Measurements from ENCODE around the gene KCNIP1. TPM values are rescaled to one million over a fixed set of nuclear protein-coding genes. Genes with fewer than 3 reads are reported as not detected.

KCNIP1 gene
- total RNA-seq, 4 donors from 2014 or later = 0.94 to 1.6 (median 1.1) TPM; not detected in 1

GRCh38 chr5:170736966-170737365 is 233.1 kb downstream of the KCNIP1 start:
- Histone ChIP-seq H3K27ac (no peak overlapping the region), H3K36me3 (no peaks in the 10 kb centered on the region), H3K4me3 (no peak overlapping the region), H3K27me3 (peaks cover 5% of the 10 kb centered on the region), H3K9me3 (peaks cover 0 to 27% (median 0%) of the 10 kb centered on the region in 3 donors), H3K4me1 (no peaks in the 10 kb centered on the region)
- ATAC-seq = no peak
- WGBS, 2 donors (ENCODE audit: low coverage in 1 of 2) = 25 to 71% methylated on average over 2 to 3 of the region's 3 CpGs
- TF ChIP-seq EP300 (IDR thresholded peaks at IDR 0.05) (no peak), POLR2AphosphoS5 (IDR thresholded peaks at IDR 0.05) (no peak), POLR2A (IDR thresholded peaks at IDR 0.05) (no peak), CTCF (IDR thresholded peaks at IDR 0.05) (no peak)

GRCh38 chr5:170737591-170737990 is 233.8 kb downstream of the KCNIP1 start:
- no peak for TF ChIP-seq EP300 (IDR thresholded peaks at IDR 0.05)
- no peak for TF ChIP-seq CTCF (IDR thresholded peaks at IDR 0.05)
- TF ChIP-seq POLR2AphosphoS5 (IDR thresholded peaks at IDR 0.05) = no peak
- TF ChIP-seq POLR2A (IDR thresholded peaks at IDR 0.05) = no peak
- no peaks in the 10 kb centered on the region for H3K4me1 ChIP-seq
- peaks cover 5% of the 10 kb centered on the region for H3K27me3 ChIP-seq
- ATAC-seq = no peak
- no peak overlapping the region for H3K4me3 ChIP-seq
- peaks cover 0 to 27% (median 0%) of the 10 kb centered on the region in 3 donors for H3K9me3 ChIP-seq
- H3K36me3 ChIP-seq = no peaks in the 10 kb centered on the region
- no peak overlapping the region for H3K27ac ChIP-seq
- WGBS, 2 donors (ENCODE audit: low coverage in 1 of 2) = 86% methylated on average over 1 of the region's 1 CpG; no CpG with 5 or more reads in 1 of the 2 donors

GRCh38 chr5:170738840-170739239 is 235.0 kb downstream of the KCNIP1 start:
- Histone ChIP-seq H3K27me3 (peaks cover 5% of the 10 kb centered on the region), H3K9me3 (peaks cover 0 to 27% (median 0%) of the 10 kb centered on the region in 3 donors), H3K4me3 (no peak overlapping the region), H3K36me3 (no peaks in the 10 kb centered on the region), H3K27ac (no peak overlapping the region), H3K4me1 (peaks cover 0 to under 1% (median 0%) of the 10 kb centered on the region in 3 donors)
- WGBS, 2 donors (ENCODE audit: low coverage in 1 of 2) = 42% methylated on average over 3 of the region's 3 CpGs; no CpG with 5 or more reads in 1 of the 2 donors
- TF ChIP-seq CTCF (IDR thresholded peaks at IDR 0.05) (no peak), POLR2A (IDR thresholded peaks at IDR 0.05) (no peak), EP300 (IDR thresholded peaks at IDR 0.05) (no peak), POLR2AphosphoS5 (IDR thresholded peaks at IDR 0.05) (no peak)
- no peak for ATAC-seq

GRCh38 chr5:170739446-170739845 is 235.6 kb downstream of the KCNIP1 start:
- Histone ChIP-seq H3K4me1 (peaks cover 0 to 6% (median 3%) of the 10 kb centered on the region in 3 donors), H3K9me3 (peaks cover 0 to 22% (median 0%) of the 10 kb centered on the region in 3 donors), H3K27ac (no peak overlapping the region), H3K27me3 (peaks cover 5% of the 10 kb centered on the region), H3K36me3 (no peaks in the 10 kb centered on the region), H3K4me3 (no peak overlapping the region)
- WGBS, 2 donors (ENCODE audit: low coverage in 1 of 2) = 90 to 92% methylated on average over 2 of the region's 4 CpGs
- no peak for ATAC-seq
- TF ChIP-seq CTCF (IDR thresholded peaks at IDR 0.05) = no peak

- Histone ChIP-seq H3K4me1 (peaks cover 0 to 19% (median 13%) of the 10 kb centered on the region in 3 donors), H3K36me3 (no peaks in the 10 kb centered on the region), H3K27me3 (peaks cover 17% of the 10 kb centered on the region), H3K9me3 (peaks cover 0 to 9% (median 0%) of the 10 kb centered on the region in 3 donors), H3K27ac (no peak overlapping the region), H3K4me3 (no peak overlapping the region)
- no peak for ATAC-seq
- 90% methylated on average over 2 of the region's 3 CpGs; no CpG with 5 or more reads in 1 of the 2 donors for WGBS, 2 donors (ENCODE audit: low coverage in 1 of 2)
- TF ChIP-seq EP300 (IDR thresholded peaks at IDR 0.05) (no peak), POLR2AphosphoS5 (IDR thresholded peaks at IDR 0.05) (no peak), POLR2A (IDR thresholded peaks at IDR 0.05) (no peak), CTCF (IDR thresholded peaks at IDR 0.05) (no peak)
Measured at GRCh38 chr5:170740551-170741205, 236.9 kb downstream of the KCNIP1 start.

Measured in gastroesophageal sphincter (tissue), 4 donors.